RWPE1 (cell line): ENCODE results near the gene USP6NL.

Experiments used
- CTCF ChIA-PET: fragments of 350-600 bp; sonication (Branson Sonifier 250); formaldehyde crosslinking; extraction: SDS; loops from one replicate; lab custom pipeline; 2021; lab: Yijun Ruan, JAX
- POLR2A ChIA-PET: fragments of 400-600 bp; formaldehyde crosslinking; extraction: SDS; loops from one replicate; lab custom pipeline; 2020; ENCODE audit warnings: antibody characterized with exemption; ENCODE audit not compliant: low non-redundant PET; lab: Yijun Ruan, JAX
- DNase-seq: peaks from one replicate; pipeline ENCODE4 v3.0.0; 2012; ENCODE audit warnings: low spot score
- H3K27ac ChIP-seq: fragments of 450-650 bp; 2 replicates; pipeline ENCODE4 v1.5.1; 2017
- TF ChIP-seq, protein P1 (sequence below): fragments of 450-650 bp; conservative IDR thresholded peaks from 2 replicates; pipeline ENCODE4 v1.5.1; 2017; ENCODE audit warnings: low read depth, mild to moderate bottlenecking

The USP6NL gene

DNA sequence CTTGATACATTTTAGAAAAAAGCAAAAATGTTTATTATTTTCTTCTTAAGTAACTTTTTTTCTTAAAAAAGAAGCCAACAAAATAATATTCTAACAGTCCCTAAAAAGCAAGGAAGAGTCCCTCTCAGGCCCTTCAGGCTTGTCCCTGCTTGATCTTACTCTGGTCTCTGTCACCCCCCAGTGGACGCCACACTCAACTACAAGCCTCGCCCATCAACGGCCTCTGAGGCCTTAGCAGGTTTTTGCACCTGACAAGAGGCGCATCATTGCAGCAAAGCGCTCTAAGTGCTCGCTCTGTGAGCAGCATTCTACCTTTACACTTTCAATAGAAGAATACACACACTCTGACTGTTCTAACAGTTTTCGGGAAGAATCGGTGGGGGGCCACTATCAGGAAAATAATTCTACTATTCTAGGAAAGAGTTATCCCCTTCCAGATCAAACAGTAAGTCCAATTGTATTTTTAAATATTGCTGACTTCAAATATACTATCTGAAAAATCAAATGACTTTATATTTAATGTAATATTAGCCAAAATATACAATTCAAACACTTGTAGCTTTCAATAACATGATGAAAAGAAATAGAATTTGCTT lies 139.2 kb downstream of the USP6NL start:
- no peak overlapping the region for H3K27ac ChIP-seq
- ChIA-PET CTCF (no interaction called here), POLR2A (no interaction called here)
- peak; percentile 44 for DNase-seq
- TF ChIP-seq, protein P1, sequence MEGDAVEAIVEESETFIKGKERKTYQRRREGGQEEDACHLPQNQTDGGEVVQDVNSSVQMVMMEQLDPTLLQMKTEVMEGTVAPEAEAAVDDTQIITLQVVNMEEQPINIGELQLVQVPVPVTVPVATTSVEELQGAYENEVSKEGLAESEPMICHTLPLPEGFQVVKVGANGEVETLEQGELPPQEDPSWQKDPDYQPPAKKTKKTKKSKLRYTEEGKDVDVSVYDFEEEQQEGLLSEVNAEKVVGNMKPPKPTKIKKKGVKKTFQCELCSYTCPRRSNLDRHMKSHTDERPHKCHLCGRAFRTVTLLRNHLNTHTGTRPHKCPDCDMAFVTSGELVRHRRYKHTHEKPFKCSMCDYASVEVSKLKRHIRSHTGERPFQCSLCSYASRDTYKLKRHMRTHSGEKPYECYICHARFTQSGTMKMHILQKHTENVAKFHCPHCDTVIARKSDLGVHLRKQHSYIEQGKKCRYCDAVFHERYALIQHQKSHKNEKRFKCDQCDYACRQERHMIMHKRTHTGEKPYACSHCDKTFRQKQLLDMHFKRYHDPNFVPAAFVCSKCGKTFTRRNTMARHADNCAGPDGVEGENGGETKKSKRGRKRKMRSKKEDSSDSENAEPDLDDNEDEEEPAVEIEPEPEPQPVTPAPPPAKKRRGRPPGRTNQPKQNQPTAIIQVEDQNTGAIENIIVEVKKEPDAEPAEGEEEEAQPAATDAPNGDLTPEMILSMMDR, result peak; percentile 85

DNA sequence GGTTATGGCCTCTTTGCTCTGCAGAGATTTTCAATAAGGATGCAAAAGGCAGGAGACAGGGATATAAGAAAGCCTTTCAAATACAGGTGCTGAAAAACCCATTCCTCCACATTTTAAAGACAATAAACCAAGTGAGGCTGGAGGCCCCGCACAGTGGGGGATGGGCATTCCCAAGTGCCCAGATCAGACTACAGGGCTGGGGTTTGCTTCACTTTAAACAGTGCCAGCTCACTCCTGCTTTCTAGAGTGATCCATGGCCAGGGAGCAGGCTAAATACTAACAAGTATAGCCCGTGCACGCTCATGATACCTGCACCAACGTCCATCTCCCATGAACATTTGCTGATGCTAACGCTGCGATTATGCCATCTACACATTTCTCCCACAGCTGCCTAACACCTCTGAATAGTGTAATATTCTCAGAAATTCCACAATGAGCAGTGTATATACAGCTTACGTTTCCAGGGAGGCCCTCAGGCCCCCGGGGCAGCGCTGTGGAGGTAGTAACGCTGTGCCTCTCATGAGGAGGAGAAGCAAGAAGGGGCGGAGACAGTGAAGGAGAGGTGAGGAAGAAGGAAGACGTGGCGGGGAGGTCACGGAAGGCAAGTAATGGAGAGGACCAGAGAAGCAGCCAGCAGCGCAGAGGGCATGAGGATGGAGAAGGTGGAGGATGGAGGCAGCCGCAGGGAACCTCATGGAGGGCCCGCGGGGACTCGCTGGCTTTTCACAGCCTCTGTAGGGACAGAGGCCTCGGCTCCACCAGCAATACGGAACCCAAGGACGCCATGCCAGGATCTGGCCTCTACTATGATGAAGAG lies 141.7 kb downstream of the USP6NL start:
- DNase-seq, result no peak
- no peak overlapping the region for H3K27ac ChIP-seq
- ChIA-PET POLR2A (no interaction called here), CTCF (interaction anchor here (0.6 kb wide), 1 partner anchor 223 kb away, joined by 4 read pairs; no protein-coding TSS in a partner anchor)
- TF ChIP-seq, protein P1, result no peak

GRCh38 chr10:11468126-11468742 lies 143.2 kb downstream of the USP6NL start:
- CTCF ChIA-PET, result no interaction called here
- POLR2A ChIA-PET, result no interaction called here
- peak; percentile 48 for DNase-seq
- H3K27ac ChIP-seq, result no peak overlapping the region
- TF ChIP-seq, protein P1, result no peak

DNA sequence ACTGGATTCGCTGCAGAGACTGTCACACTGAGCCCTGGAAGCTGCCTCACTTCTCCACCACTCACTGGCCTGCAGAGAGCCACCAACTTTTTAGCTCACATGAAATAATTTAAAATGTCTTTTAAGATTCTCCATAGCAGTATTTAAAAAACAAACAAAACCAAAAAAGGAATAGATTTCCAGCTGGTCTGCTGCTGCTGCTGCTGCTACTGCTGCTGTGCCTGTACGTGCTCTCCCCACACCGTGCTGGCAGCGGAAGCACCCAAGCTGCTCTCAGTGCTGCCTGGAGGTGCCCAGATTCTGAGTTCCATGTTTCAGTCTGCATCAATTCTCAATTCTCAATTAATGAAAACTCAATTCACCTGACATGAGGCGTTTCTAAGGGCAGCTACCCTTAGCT lies 146.0 kb downstream of the USP6NL start:
- TF ChIP-seq, protein P1, result no peak
- H3K27ac ChIP-seq, result no peak overlapping the region
- CTCF ChIA-PET, result no interaction called here
- no peak for DNase-seq
- POLR2A ChIA-PET, result no interaction called here

- TF ChIP-seq, protein P1, result no peak
- no peak overlapping the region for H3K27ac ChIP-seq
- POLR2A ChIA-PET, result no interaction called here
- CTCF ChIA-PET, result no interaction called here
- no peak for DNase-seq
Measured at GRCh38 chr10:11463111-11463510, 148.3 kb downstream of the USP6NL start.

DNA sequence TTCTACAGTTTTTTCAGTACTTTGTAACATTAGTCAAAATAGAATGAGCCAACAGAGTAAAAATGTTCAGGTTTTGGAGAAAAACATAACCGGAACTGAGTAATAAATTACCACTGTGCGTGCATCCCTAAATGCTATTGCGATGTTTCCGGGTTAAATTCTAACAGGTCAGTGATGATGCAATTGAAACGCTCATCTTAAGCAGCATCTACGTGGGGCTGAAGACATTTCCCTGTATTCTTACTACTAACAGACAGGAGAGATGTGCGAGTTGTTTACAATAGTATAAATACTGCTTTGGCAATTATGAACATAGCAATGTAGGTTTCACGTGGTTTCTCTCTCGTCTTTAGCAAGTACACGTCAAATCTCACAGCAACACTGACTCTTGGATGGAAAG lies 149.4 kb downstream of the USP6NL start:
- TF ChIP-seq, protein P1, result no peak
- CTCF ChIA-PET, result no interaction called here
- H3K27ac ChIP-seq, result no peak overlapping the region
- no peak for DNase-seq
- POLR2A ChIA-PET, result no interaction called here
